Measurements from ENCODE around the gene SMPD4.
"Not testable (repeated sequence)": the region's sequence is repeated elsewhere in the genome, so short reads cannot be mapped to it uniquely, and the experiment has no call there.

Gene SMPD4

GRCh38 chr2:130169896-130170295 lies 11.5 kb downstream of the SMPD4 start:
- no peak for DNase-seq (ENCODE audit: low spot score)
- no peak for TF ChIP-seq CTCF (IDR thresholded peaks at IDR 0.05; ENCODE audit: borderline replicate concordance, control extremely low read depth, extremely low read depth, insufficient read depth, missing control alignments)
- in situ Hi-C loops (cut with MboI; ENCODE audit: low sequenced_read_pairs, unreplicated experiment), result no loop called here

- in situ Hi-C loops (cut with MboI; ENCODE audit: low sequenced_read_pairs, unreplicated experiment); DNase-seq (ENCODE audit: low spot score): not testable (repeated sequence)
These were observed 12.2 kb downstream of the SMPD4 start for GRCh38 chr2:130169163-130169562.

- in situ Hi-C loops (cut with MboI; ENCODE audit: low sequenced_read_pairs, unreplicated experiment); DNase-seq (ENCODE audit: low spot score): not testable (repeated sequence)
These were observed 14.8 kb downstream of the SMPD4 start for GRCh38 chr2:130166611-130167010.

GRCh38 chr2:130165293-130166016 lies 15.9 kb downstream of the SMPD4 start:
- in situ Hi-C loops (cut with MboI; ENCODE audit: low sequenced_read_pairs, unreplicated experiment), result no loop called here
- no peak for DNase-seq (ENCODE audit: low spot score)
- TF ChIP-seq CTCF (IDR thresholded peaks at IDR 0.05; ENCODE audit: borderline replicate concordance, control extremely low read depth, extremely low read depth, insufficient read depth, missing control alignments), result no peak

- DNase-seq (ENCODE audit: low spot score), result no peak
- TF ChIP-seq CTCF (IDR thresholded peaks at IDR 0.05; ENCODE audit: borderline replicate concordance, control extremely low read depth, extremely low read depth, insufficient read depth, missing control alignments), result no peak
- in situ Hi-C loops (cut with MboI; ENCODE audit: low sequenced_read_pairs, unreplicated experiment), result no loop called here
These were observed 18.4 kb downstream of the SMPD4 start for GRCh38 chr2:130162968-130163367.

GRCh38 chr2:130162486-130162885 lies 18.9 kb downstream of the SMPD4 start:
- in situ Hi-C loops (cut with MboI; ENCODE audit: low sequenced_read_pairs, unreplicated experiment); DNase-seq (ENCODE audit: low spot score): not testable (repeated sequence)

- DNase-seq (ENCODE audit: low spot score); in situ Hi-C loops (cut with MboI; ENCODE audit: low sequenced_read_pairs, unreplicated experiment): not testable (repeated sequence)
These were observed 20.3 kb downstream of the SMPD4 start for GRCh38 chr2:130160838-130161705.

- in situ Hi-C loops (cut with MboI; ENCODE audit: low sequenced_read_pairs, unreplicated experiment), result no loop called here
- DNase-seq (ENCODE audit: low spot score), result no peak
These were observed 21.3 kb downstream of the SMPD4 start for GRCh38 chr2:130160131-130160530.

GRCh38 chr2:130159376-130159775 lies 22.0 kb downstream of the SMPD4 start:
- in situ Hi-C loops (cut with MboI; ENCODE audit: low sequenced_read_pairs, unreplicated experiment); DNase-seq (ENCODE audit: low spot score): not testable (repeated sequence)

More at GRCh38 chr2:130160131-130160530, 21.3 kb downstream of the SMPD4 start:
- no peak for TF ChIP-seq CTCF (IDR thresholded peaks at IDR 0.05; ENCODE audit: borderline replicate concordance, control extremely low read depth, extremely low read depth, insufficient read depth, missing control alignments)
